HG02973 (cell line): ENCODE results near the gene FRY.

Experiments used
- ATAC-seq: cut with Tn5 transposase; IDR thresholded peaks from one replicate; pipeline ENCODE4 v1.9.1; 2021; ENCODE audit warnings: moderate library complexity; ENCODE audit not compliant: unreplicated experiment

FRY gene

GRCh38 chr13:32299893-32300292, 268.3 kb downstream of the FRY start:
- no peak for ATAC-seq

GRCh38 chr13:32300406-32300805, 268.8 kb downstream of the FRY start:
- no peak for ATAC-seq

- no peak for ATAC-seq
Measured at GRCh38 chr13:32300920-32301319, 269.3 kb downstream of the FRY start.

GRCh38 chr13:32302461-32302860, 270.9 kb downstream of the FRY start:
- no peak for ATAC-seq

GRCh38 chr13:32305646-32306045, 274.1 kb downstream of the FRY start:
- ATAC-seq: no peak

GRCh38 chr13:32309312-32310133, 277.9 kb downstream of the FRY start:
- ATAC-seq: peak; percentile 14

- peak; percentile 59 for ATAC-seq
Measured at GRCh38 chr13:32310134-32310706, 278.6 kb downstream of the FRY start.

- ATAC-seq: no peak
Measured at GRCh38 chr13:32311188-32311897, 279.8 kb downstream of the FRY start.

GRCh38 chr13:32314271-32315237, 283.0 kb downstream of the FRY start:
- peak; percentile 33 for ATAC-seq

GRCh38 chr13:32315238-32316027, 283.9 kb downstream of the FRY start, which contains the start of the genes BRCA2 and ZAR1L:
TSS of gene BRCA2 (plus strand) at chr13:32315508. CDS start at chr13:32316461, 953 bp downstream.
TSS of gene ZAR1L (minus strand) at chr13:32315363. CDS start at chr13:32311925, 3,438 bp downstream.
- ATAC-seq: peak; percentile 90

- ATAC-seq: peak; percentile 35
Measured at GRCh38 chr13:32316028-32316339, 284.4 kb downstream of the FRY start.

- ATAC-seq: no peak
Measured at GRCh38 chr13:32316501-32316900, 284.9 kb downstream of the FRY start.

GRCh38 chr13:32317716-32318465, 286.3 kb downstream of the FRY start:
- no peak for ATAC-seq

- no peak for ATAC-seq
Measured at GRCh38 chr13:32320528-32320927, 289.0 kb downstream of the FRY start.

GRCh38 chr13:32323912-32324311, 292.3 kb downstream of the FRY start:
- no peak for ATAC-seq

GRCh38 chr13:32330441-32330840, 298.9 kb downstream of the FRY start:
- no peak for ATAC-seq

- ATAC-seq: no peak
Measured at GRCh38 chr13:32334671-32335070, 303.1 kb downstream of the FRY start.

GRCh38 chr13:32340914-32341313, 309.3 kb downstream of the FRY start:
- no peak for ATAC-seq

- ATAC-seq: no peak
Measured at GRCh38 chr13:32347651-32348050, 316.1 kb downstream of the FRY start.
